Esophagus squamous epithelium (tissue), 4 donors: ENCODE measurements around the gene NAA11.

Source experiments
- CTCF ChIP-seq, 6 experiments: fragments of 450-650 bp in 4 of 6; fragments of 200-600 bp in 2 of 6; sonication (generic) in 2 of 6; IDR thresholded peaks; one replicate each; pipeline ENCODE4 v1.5.1; 2016 to 2019; ENCODE audit warnings: antibody characterized with exemption in 6 of 6, mild to moderate bottlenecking in 4 of 6, moderate library complexity in 4 of 6
- POLR2A ChIP-seq, 4 donors: fragments of 450-650 bp; IDR thresholded peaks; one replicate each; pipeline ENCODE4 v1.6.1; 2017; ENCODE audit warnings: antibody characterized with exemption in 4 of 4, mild to moderate bottlenecking in 4 of 4, moderate library complexity in 3 of 4

DNA sequence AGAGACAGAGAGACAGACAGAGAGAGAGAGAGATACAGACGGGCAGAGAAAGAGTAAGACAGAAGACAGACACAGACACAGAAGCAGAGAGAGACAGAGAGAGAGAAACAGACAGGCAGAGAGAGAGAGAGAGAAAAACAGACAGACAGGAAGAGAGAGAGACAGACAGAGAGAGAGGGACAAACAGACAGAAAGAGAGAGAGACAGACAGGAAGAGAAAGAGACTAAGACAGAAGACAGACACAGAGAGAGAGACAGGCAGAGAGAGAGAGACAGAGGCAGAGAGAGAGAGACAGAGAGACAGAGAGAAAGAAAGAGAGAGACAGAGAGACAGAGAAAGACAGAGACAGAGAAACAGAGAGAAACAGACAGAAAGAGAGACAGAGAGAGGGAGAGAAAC lies 27.2 kb upstream of the NAA11 start:
- no peak for TF ChIP-seq CTCF (IDR thresholded peaks at IDR 0.05)
- TF ChIP-seq POLR2A (IDR thresholded peaks at IDR 0.05), result no peak
